ENCODE data around the gene NHLH1. TPM values are rescaled to one million over a fixed set of nuclear protein-coding genes. Genes with fewer than 3 reads are reported as not detected.

NHLH1 gene
- total and polyA plus RNA-seq, 2 donors (not counting 3 experiments of a cell fraction or from before 2014, with no cell fraction given) = 0.46 TPM

DNA sequence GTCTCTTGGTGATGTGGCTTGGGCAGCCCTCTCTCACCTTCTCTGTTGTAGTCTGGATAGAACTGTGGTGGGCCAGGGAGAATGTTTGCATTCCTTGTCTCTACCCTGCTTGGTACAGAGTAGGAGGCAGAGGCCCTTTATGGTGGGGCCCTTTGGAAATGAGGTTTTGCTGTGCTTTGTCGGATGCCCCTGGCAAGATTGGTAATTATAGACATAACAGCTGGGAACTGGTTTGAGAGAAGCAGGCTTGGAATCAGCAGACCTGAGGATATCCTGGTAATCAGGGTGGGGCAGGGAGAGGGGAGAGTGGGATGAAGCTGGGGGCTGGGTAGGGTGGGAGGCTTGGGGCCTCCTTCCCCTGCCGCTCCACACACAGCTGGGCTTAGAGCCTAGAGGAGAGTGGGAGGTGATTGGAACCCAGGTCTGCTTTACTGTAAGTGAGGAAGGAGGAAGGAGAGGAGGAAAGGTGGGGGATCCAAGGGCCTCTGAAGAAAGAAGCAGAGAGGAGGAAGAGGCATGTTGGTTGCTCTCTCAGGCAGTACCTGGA, 38.5 kb downstream of the NHLH1 start:
- FAIRE-seq (no peak), DNase-seq (ENCODE audit: low read depth, low spot score) (no peak)
- dilution Hi-C loops (cut with MboI; ENCODE audit: extremely low pct_ligation_motif_present, low sequenced_read_pairs) = no loop called here
- ChIA-PET CTCF (no interaction called here), POLR2A (no interaction called here)
- intact Hi-C loops (cut with micrococcal nuclease) = no loop called here
- Histone ChIP-seq H2AFZ (ENCODE audit: low read depth, low read length) (no peak overlapping the region), H3K9me1 (replicated peaks; ENCODE audit: control insufficient read depth, extremely low read depth, insufficient read depth, low read length) (no peaks in the 10 kb centered on the region), H3K79me2 (ENCODE audit: control insufficient read depth, insufficient read depth, low read length) (no peaks in the 10 kb centered on the region), H3K4me2 (ENCODE audit: insufficient read depth, low read length) (no peak overlapping the region), H3K4me3 (replicated peaks in 1 of 3; ENCODE audit: insufficient read depth in 1 of 3, low read depth in 1 of 3, low read length in 3 of 3) (no peak overlapping the region), H3K27me3 (ENCODE audit: control insufficient read depth in 2 of 2, insufficient read depth in 2 of 2, low read length in 2 of 2) (peaks cover 72 to 80% of the 10 kb centered on the region in 2 experiments), H3K27ac (ENCODE audit: insufficient read depth, low read depth, low read length) (no peak overlapping the region), H4K20me1 (replicated peaks; ENCODE audit: control insufficient read depth, extremely low read depth, insufficient read depth, low read length) (no peaks in the 10 kb centered on the region), H3K9ac (replicated peaks; ENCODE audit: extremely low read depth, insufficient read depth, low read length) (no peak overlapping the region), H3K9me3 (replicated peaks; ENCODE audit: control insufficient read depth, insufficient read depth, low read length) (no peaks in the 10 kb centered on the region), H3K36me3 (ENCODE audit: control insufficient read depth in 2 of 2, extremely low read depth in 1 of 2, insufficient read depth in 2 of 2, low read length in 2 of 2) (no peaks in the 10 kb centered on the region), H3K4me1 (ENCODE audit: control insufficient read depth, extremely low read depth, insufficient read depth, low read length) (peaks cover 13% of the 10 kb centered on the region)
- no TSS peak for BruUV-seq (replicated peaks)
- TF ChIP-seq MAX (IDR thresholded peaks at IDR 0.05; ENCODE audit: insufficient read depth, insufficient read length) = no peak
- no peak for TF ChIP-seq MYC (IDR thresholded peaks at IDR 0.05; ENCODE audit: low read depth, low read length)
- TF ChIP-seq POLR2AphosphoS5 (IDR thresholded peaks at IDR 0.05; ENCODE audit: insufficient read depth, low read depth, low read length) = no peak
- no peak for TF ChIP-seq EZH2 (IDR thresholded peaks at IDR 0.05; ENCODE audit: borderline replicate concordance, low read depth, low read length, severe bottlenecking)
- TF ChIP-seq FOS (IDR thresholded peaks at IDR 0.05; ENCODE audit: borderline replicate concordance, insufficient read depth, low read length) = no peak
- no peak for TF ChIP-seq POLR2A (IDR thresholded peaks at IDR 0.05; ENCODE audit: low read depth, low read length)
- TF ChIP-seq, protein P1, sequence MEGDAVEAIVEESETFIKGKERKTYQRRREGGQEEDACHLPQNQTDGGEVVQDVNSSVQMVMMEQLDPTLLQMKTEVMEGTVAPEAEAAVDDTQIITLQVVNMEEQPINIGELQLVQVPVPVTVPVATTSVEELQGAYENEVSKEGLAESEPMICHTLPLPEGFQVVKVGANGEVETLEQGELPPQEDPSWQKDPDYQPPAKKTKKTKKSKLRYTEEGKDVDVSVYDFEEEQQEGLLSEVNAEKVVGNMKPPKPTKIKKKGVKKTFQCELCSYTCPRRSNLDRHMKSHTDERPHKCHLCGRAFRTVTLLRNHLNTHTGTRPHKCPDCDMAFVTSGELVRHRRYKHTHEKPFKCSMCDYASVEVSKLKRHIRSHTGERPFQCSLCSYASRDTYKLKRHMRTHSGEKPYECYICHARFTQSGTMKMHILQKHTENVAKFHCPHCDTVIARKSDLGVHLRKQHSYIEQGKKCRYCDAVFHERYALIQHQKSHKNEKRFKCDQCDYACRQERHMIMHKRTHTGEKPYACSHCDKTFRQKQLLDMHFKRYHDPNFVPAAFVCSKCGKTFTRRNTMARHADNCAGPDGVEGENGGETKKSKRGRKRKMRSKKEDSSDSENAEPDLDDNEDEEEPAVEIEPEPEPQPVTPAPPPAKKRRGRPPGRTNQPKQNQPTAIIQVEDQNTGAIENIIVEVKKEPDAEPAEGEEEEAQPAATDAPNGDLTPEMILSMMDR (IDR thresholded peaks at IDR 0.05; ENCODE audit: extremely low read depth in 1 of 2, insufficient read depth in 1 of 2, low read depth in 1 of 2, low read length in 2 of 2) = no peak
- no peak for TF ChIP-seq JUN (IDR thresholded peaks at IDR 0.05; ENCODE audit: borderline replicate concordance, insufficient read depth, insufficient read length, low read depth)
- no peak for TF ChIP-seq GATA2 (IDR thresholded peaks at IDR 0.05; ENCODE audit: insufficient read depth, insufficient read length, low read depth, low read length)

Measured in endothelial cell of umbilical vein (primary cell).